Measurements from ENCODE around the gene OPA1.
A peak's percentile ranks its signal among the peaks of the same experiment; 100 is the strongest.
"Not testable (repeated sequence)": the region's sequence is repeated elsewhere in the genome, so short reads cannot be mapped to it uniquely, and the experiment has no call there.

OPA1 gene

GRCh38 chr3:193589616-193590015, 3.4 kb upstream of the OPA1 start:
- DNase-seq = no peak

GRCh38 chr3:193590088-193590856, 2.7 kb upstream of the OPA1 start:
- DNase-seq = peak in 1 of 3 experiments; percentile 47

GRCh38 chr3:193593668-193594030, 641 bp downstream of the OPA1 start:
- peak in 2 of 3 experiments; percentile 62 to 75 for DNase-seq

GRCh38 chr3:193594946-193595689, 2.1 kb downstream of the OPA1 start:
- no peak for DNase-seq

GRCh38 chr3:193595939-193596487, 3.0 kb downstream of the OPA1 start:
- DNase-seq = no peak

GRCh38 chr3:193598202-193598601, 5.2 kb downstream of the OPA1 start:
- peak in 1 of 3 experiments; percentile 35 for DNase-seq

GRCh38 chr3:193599393-193599792, 6.4 kb downstream of the OPA1 start:
- DNase-seq = no peak

- peak; percentile 24 to 67 (median 67) for DNase-seq
These were observed 12.9 kb downstream of the OPA1 start for GRCh38 chr3:193605876-193606275.

- DNase-seq = not testable (repeated sequence)
These were observed 13.9 kb downstream of the OPA1 start for GRCh38 chr3:193606892-193607291.

GRCh38 chr3:193610516-193610915, 17.5 kb downstream of the OPA1 start:
- DNase-seq = not testable (repeated sequence)

GRCh38 chr3:193614430-193614829, 21.4 kb downstream of the OPA1 start:
- no peak for DNase-seq

- DNase-seq = no peak
These were observed 24.6 kb downstream of the OPA1 start for GRCh38 chr3:193617628-193618027.

GRCh38 chr3:193620057-193620456, 27.0 kb downstream of the OPA1 start:
- DNase-seq = peak in 1 of 3 experiments; percentile 17

GRCh38 chr3:193620650-193621049, 27.6 kb downstream of the OPA1 start:
- no peak for DNase-seq

GRCh38 chr3:193621127-193621526, 28.1 kb downstream of the OPA1 start:
- no peak for DNase-seq

- no peak for DNase-seq
These were observed 37.0 kb downstream of the OPA1 start for GRCh38 chr3:193630005-193630404.

GRCh38 chr3:193637831-193638230, 44.8 kb downstream of the OPA1 start:
- no peak for DNase-seq

- DNase-seq = no peak
These were observed 45.8 kb downstream of the OPA1 start for GRCh38 chr3:193638833-193639232.

GRCh38 chr3:193640165-193640715, 47.2 kb downstream of the OPA1 start:
- DNase-seq = no peak

GRCh38 chr3:193640728-193641439, 47.9 kb downstream of the OPA1 start:
- no peak for DNase-seq

GRCh38 chr3:193641440-193641775, 48.4 kb downstream of the OPA1 start:
- no peak for DNase-seq

GRCh38 chr3:193645806-193646205, 52.8 kb downstream of the OPA1 start:
- DNase-seq = no peak

- no peak for DNase-seq
These were observed 55.6 kb downstream of the OPA1 start for GRCh38 chr3:193648542-193649076.
